GM23248 (cell line): ENCODE measurements around the gene GAS7. TPM values are rescaled to one million over a fixed set of nuclear protein-coding genes. Genes with fewer than 3 reads are reported as not detected.

Experiments
- DNase-seq: peaks from one replicate; pipeline ENCODE4 v3.0.0-alpha.2; 2015
- H2AFZ ChIP-seq: fragments of 200-600 bp; sonication (generic); 2 replicates; pipeline ENCODE4 v1.6.1; 2016; ENCODE audit warnings: antibody characterized with exemption
- H3F3A ChIP-seq: fragments of 200-600 bp; sonication (generic); 2 replicates; pipeline ENCODE4 v1.6.1; 2016; ENCODE audit warnings: mild to moderate bottlenecking, antibody characterized with exemption, mixed run types; ENCODE audit not compliant: insufficient read depth
- H3K27ac ChIP-seq: fragments of 200-600 bp; sonication (generic); 2 replicates; pipeline ENCODE4 v1.5.1; 2016; ENCODE audit warnings: mild to moderate bottlenecking
- H3K27me3 ChIP-seq: fragments of 200-600 bp; sonication (generic); replicated peaks from 2 replicates; pipeline ENCODE4 v1.6.1; 2016; ENCODE audit warnings: mild to moderate bottlenecking; ENCODE audit not compliant: insufficient read depth
- H3K36me3 ChIP-seq: fragments of 200-600 bp; sonication (generic); 2 replicates; pipeline ENCODE4 v1.6.1; 2016; ENCODE audit warnings: low read depth, mild to moderate bottlenecking
- H3K4me1 ChIP-seq: fragments of 200-600 bp; sonication (generic); 2 replicates; pipeline ENCODE4 v1.6.1; 2016; ENCODE audit warnings: mild to moderate bottlenecking; ENCODE audit not compliant: insufficient read depth
- H3K4me2 ChIP-seq: fragments of 200-600 bp; sonication (generic); one replicate; pipeline ENCODE4 v1.6.1; 2016; ENCODE audit warnings: mild to moderate bottlenecking; ENCODE audit not compliant: unreplicated experiment
- H3K4me3 ChIP-seq: fragments of 200-600 bp; sonication (generic); 2 replicates; pipeline ENCODE4 v1.5.1; 2016; ENCODE audit warnings: mild to moderate bottlenecking
- H3K79me2 ChIP-seq: fragments of 200-600 bp; sonication (generic); 2 replicates; pipeline ENCODE4 v1.6.1; 2016; ENCODE audit warnings: mild to moderate bottlenecking; ENCODE audit not compliant: insufficient read depth
- H3K9ac ChIP-seq: fragments of 200-600 bp; sonication (generic); 2 replicates; pipeline ENCODE4 v1.6.1; 2016; ENCODE audit warnings: mild to moderate bottlenecking
- H3K9me2 ChIP-seq: fragments of 200-600 bp; sonication (generic); 2 replicates; pipeline ENCODE4 v1.6.1; 2016; ENCODE audit warnings: mixed run types, mild to moderate bottlenecking, moderate library complexity; ENCODE audit not compliant: insufficient read depth
- H3K9me3 ChIP-seq: fragments of 200-600 bp; sonication (generic); one replicate; pipeline ENCODE4 v1.6.1; 2017; ENCODE audit warnings: low read depth
- H4K20me1 ChIP-seq: fragments of 200-600 bp; sonication (generic); 2 replicates; pipeline ENCODE4 v1.6.0; 2016; ENCODE audit not compliant: insufficient read depth
- EZH2 ChIP-seq: fragments of 200-600 bp; sonication (generic); IDR thresholded peaks from 2 replicates; pipeline ENCODE4 v1.6.1; 2018; ENCODE audit warnings: antibody characterized with exemption, mild to moderate bottlenecking; ENCODE audit not compliant: insufficient read depth, poor library complexity, severe bottlenecking
- EZH2phosphoT487 ChIP-seq: fragments of 200-600 bp; sonication (generic); IDR thresholded peaks from 2 replicates; pipeline ENCODE4 v1.6.1; 2018; ENCODE audit warnings: antibody characterized with exemption, moderate library complexity, mild to moderate bottlenecking, low read depth; ENCODE audit not compliant: insufficient read depth
- WGBS, 2 experiments: methylation state at CpG; one replicate each; pipeline ENCODE4 v1.1.6; 2015 to 2017; ENCODE audit warnings: low lambda C conversion rate in 2 of 2, low coverage in 1 of 2; ENCODE audit errors: missing lambda C conversion rate in 2 of 2; 5-methylcytosine and 5-hydroxymethylcytosine counted together
- in situ Hi-C: fragments of 300-500 bp; cut with MboI; formaldehyde crosslinking; loops from 2 replicates; pipeline ENCODE4 v1.15.0; 2020
- polyA plus RNA-seq: library from polyadenylated mRNA; unstranded; fragments of >200 nt; fragmentation: Nextera tagmentation; extraction: Ambion mirVana; gene quantifications from 2 replicates; pipeline ENCODE4 v1.2.1, GENCODE V29; 2016
- total RNA-seq: library from RNA; depleted of rRNA; stranded (reverse); fragments of >200 nt; shearing (Covaris generic); gene quantifications from 2 replicates; pipeline ENCODE4 v1.2.3, GENCODE V29; 2014

GAS7 gene
- total and polyA plus RNA-seq, 2 experiments from 2014 or later = 6.7 to 13.4 TPM

DNA sequence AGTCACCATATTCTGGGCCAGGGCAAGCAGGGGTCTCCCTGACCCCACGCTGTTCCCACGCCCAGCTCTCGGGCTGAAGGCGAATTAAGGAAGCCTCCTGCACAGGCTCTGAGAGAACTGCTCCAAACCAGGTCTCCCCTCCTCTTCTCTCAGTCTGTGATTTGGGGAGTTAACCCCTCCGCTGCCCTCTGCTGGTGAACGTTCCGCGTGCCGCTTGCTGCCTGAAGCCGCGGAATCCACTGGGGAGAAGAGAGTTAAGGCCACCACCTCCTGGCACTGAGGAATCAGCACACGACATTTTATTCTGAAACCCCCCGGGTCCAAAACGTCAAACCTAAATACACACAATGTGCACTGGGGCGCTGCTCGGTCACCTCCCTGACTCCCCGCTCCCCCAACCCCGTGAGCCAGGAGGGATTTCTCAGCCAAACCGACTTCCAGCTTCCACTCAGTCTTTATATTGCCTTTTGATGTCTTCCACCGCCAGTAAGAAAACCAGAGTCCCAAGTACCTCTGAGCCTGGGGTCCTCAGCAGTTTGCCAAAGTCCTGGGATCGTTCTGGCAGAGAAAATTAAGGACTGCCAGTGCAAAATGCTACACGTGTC is 238.9 kb downstream of the GAS7 start:
- Histone ChIP-seq H3K9me2 (no peaks in the 10 kb centered on the region), H3K27me3 (no peaks in the 10 kb centered on the region), H2AFZ (no peak overlapping the region), H3K4me1 (no peaks in the 10 kb centered on the region), H3K27ac (no peak overlapping the region), H3K79me2 (no peaks in the 10 kb centered on the region), H3K9me3 (no peaks in the 10 kb centered on the region), H3K4me2 (no peak overlapping the region), H3K4me3 (no peak overlapping the region), H3K36me3 (no peaks in the 10 kb centered on the region), H3K9ac (no peak overlapping the region), H3F3A (no peaks in the 10 kb centered on the region), H4K20me1 (no peaks in the 10 kb centered on the region)
- TF ChIP-seq EZH2 = no peak
- TF ChIP-seq EZH2phosphoT487 = no peak
- in situ Hi-C loops = loop anchor here (10.0 kb wide), 1 partner anchor 655 kb away; no protein-coding TSS in a partner anchor
- peak; percentile 46 for DNase-seq
- 40 to 42% methylated on average over 22 of the region's 22 CpGs for WGBS, 2 experiments

DNA sequence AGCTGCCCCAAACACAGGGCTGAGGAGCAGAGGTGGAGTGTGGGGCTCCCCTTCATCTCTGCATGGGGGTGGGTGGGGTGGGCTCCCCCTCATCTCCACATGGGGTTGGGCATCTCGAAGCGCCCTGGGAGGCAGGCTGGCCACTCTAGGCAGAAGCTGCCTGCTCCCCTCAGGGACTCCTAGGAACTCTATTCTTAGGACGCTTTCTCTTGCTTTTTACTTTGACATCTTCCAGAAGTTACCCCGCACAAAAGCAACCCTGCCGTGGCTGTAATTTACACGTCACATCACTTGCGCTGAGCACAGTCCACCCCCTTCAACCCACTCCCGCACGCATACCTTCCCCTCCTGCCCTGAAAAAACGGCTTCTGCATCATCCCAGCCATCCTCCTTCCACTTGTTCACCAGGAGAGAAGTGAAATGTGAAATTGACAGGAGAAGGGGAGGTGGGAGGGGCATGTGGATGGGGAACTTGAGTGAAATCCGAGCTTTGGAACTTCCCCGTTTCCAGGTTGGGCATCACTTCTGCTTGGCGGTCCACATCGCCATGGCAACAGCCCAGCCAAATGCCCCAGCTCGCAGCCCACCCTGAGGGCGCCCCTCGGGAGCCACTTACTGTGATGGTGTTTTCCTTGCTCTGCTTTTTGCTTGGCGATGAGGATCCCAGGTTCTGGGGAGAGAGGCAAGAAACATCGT is 239.7 kb downstream of the GAS7 start:
- Histone ChIP-seq H3F3A (no peaks in the 10 kb centered on the region), H3K79me2 (no peaks in the 10 kb centered on the region), H2AFZ (no peak overlapping the region), H3K9ac (no peak overlapping the region), H4K20me1 (no peaks in the 10 kb centered on the region), H3K27ac (no peak overlapping the region), H3K4me2 (no peak overlapping the region), H3K36me3 (no peaks in the 10 kb centered on the region), H3K27me3 (no peaks in the 10 kb centered on the region), H3K4me1 (no peaks in the 10 kb centered on the region), H3K9me2 (no peaks in the 10 kb centered on the region), H3K9me3 (no peaks in the 10 kb centered on the region), H3K4me3 (no peak overlapping the region)
- WGBS, 2 experiments = 80 to 81% methylated on average over 19 of the region's 19 CpGs
- no peak for DNase-seq
- TF ChIP-seq EZH2 (no peak), EZH2phosphoT487 (no peak)
- in situ Hi-C loops = loop anchor here (10.0 kb wide), 1 partner anchor 656 kb away; no protein-coding TSS in a partner anchor

DNA sequence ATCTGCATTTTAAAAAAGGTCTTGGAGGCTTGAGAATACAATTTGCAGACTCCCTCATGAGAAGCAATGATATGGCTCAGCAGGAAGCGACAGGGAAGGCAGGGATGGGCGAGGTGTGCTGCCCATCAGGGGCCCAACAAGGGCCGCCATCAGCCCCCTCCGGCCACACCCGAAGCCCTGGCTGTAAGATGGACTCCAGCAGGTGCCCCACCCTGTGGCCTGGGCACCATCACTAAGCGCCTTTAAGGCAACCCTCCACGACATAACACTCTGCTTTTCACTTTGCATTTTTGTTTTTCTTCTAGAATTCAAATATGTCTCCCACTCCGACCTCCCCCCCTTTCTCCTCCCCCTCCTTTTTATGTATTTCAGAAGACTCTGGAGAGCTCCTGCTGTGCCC is 241.2 kb downstream of the GAS7 start:
- WGBS, 2 experiments = 65 to 82% methylated on average over 4 to 8 of the region's 8 CpGs
- Histone ChIP-seq H3K4me1 (no peaks in the 10 kb centered on the region), H2AFZ (no peak overlapping the region), H3K4me3 (no peak overlapping the region), H3K4me2 (no peak overlapping the region), H4K20me1 (no peaks in the 10 kb centered on the region), H3K27me3 (no peaks in the 10 kb centered on the region), H3K9me2 (no peaks in the 10 kb centered on the region), H3K9me3 (no peaks in the 10 kb centered on the region), H3K36me3 (no peaks in the 10 kb centered on the region), H3K9ac (no peak overlapping the region), H3K79me2 (no peaks in the 10 kb centered on the region), H3K27ac (no peak overlapping the region), H3F3A (no peaks in the 10 kb centered on the region)
- TF ChIP-seq EZH2phosphoT487 = no peak
- no peak for TF ChIP-seq EZH2
- no peak for DNase-seq
- in situ Hi-C loops = loop anchor here (10.0 kb wide), 1 partner anchor 658 kb away; no protein-coding TSS in a partner anchor

DNA sequence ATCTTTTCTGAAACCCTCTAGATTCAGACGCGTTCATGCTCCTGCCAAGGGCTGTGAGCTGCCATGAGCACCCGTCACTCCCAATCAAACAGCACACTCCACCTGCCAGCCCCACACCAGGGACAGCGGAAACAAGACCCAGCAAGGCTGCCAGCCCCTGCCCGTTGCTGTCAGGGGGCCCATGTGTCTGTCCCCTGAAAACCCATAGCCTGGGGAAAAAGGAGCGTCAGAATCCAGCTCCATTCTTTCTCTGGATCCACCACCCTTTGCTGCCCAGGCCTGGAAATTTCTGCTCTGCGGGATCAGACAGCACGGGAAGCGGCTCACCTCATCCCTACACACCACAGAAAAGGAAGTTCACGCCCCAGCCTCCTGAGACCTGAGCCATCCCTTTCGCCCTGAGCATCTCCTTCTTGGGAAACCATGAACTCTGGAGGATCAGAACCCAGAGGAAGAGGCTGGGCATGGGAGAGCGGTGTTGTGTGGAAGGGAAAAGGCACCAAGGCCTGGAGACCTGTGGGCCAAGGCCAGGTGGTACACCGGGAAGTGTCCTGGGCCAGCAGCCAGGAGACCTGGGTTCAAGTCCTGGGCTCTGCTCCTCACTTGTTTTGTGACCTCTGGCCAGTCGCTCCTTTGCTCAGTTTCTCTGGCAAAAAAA is 241.8 kb downstream of the GAS7 start:
- in situ Hi-C loops = loop anchor here (10.0 kb wide), 1 partner anchor 658 kb away; no protein-coding TSS in a partner anchor
- TF ChIP-seq EZH2phosphoT487 (no peak), EZH2 (no peak)
- H4K20me1 ChIP-seq = no peaks in the 10 kb centered on the region

More for the DNA sequence above, 241.8 kb downstream of the GAS7 start:
- Histone ChIP-seq H3K9me3 (no peaks in the 10 kb centered on the region), H3K79me2 (no peaks in the 10 kb centered on the region), H3K9ac (no peak overlapping the region), H3K9me2 (no peaks in the 10 kb centered on the region), H2AFZ (no peak overlapping the region), H3K4me1 (no peaks in the 10 kb centered on the region), H3K27me3 (no peaks in the 10 kb centered on the region), H3K4me3 (no peak overlapping the region), H3K4me2 (no peak overlapping the region), H3K36me3 (no peaks in the 10 kb centered on the region), H3K27ac (no peak overlapping the region), H3F3A (no peaks in the 10 kb centered on the region)
- 74 to 80% methylated on average over 14 of the region's 14 CpGs for WGBS, 2 experiments
- no peak for DNase-seq
